AG10803 (cell line): ENCODE data around the gene APLN.

Source experiments
- DNase-seq: peaks from one replicate; pipeline ENCODE4 v3.0.0; 2010; ENCODE audit warnings: low read depth
- H3K4me3 ChIP-seq: 2 replicates; pipeline ENCODE4 v1.5.1; 2011; ENCODE audit warnings: mild to moderate bottlenecking, low read length, control low read depth
- CTCF ChIP-seq: conservative IDR thresholded peaks from 2 replicates; pipeline ENCODE4 v1.5.1; 2011; ENCODE audit warnings: mild to moderate bottlenecking, low read length, control low read depth, inconsistent platforms

Gene APLN

GRCh38 chrX:129654652-129655546, at the start of gene APLN:
Gene APLN, minus strand, starts transcription at chrX:129654956. Its CDS starts 326 bp downstream, at chrX:129654630.
- H3K4me3 ChIP-seq, result peak within 1 kb of the TSS; percentile 49
- peak; percentile 26 for DNase-seq
- no peak for TF ChIP-seq CTCF

GRCh38 chrX:129704491-129704890, 49.7 kb upstream of the APLN start:
- TF ChIP-seq CTCF, result no peak
- H3K4me3 ChIP-seq, result no peak overlapping the region
- no peak for DNase-seq

- peak; percentile 80 for DNase-seq
- no peak for TF ChIP-seq CTCF
- H3K4me3 ChIP-seq, result no peak overlapping the region
Observed at GRCh38 chrX:129701624-129702069, 46.9 kb upstream of the APLN start.

- no peak overlapping the region for H3K4me3 ChIP-seq
- TF ChIP-seq CTCF, result no peak
- DNase-seq, result no peak
Observed at GRCh38 chrX:129700536-129700935, 45.8 kb upstream of the APLN start.

GRCh38 chrX:129698150-129698549, 43.4 kb upstream of the APLN start:
- H3K4me3 ChIP-seq, result no peak overlapping the region
- no peak for DNase-seq
- no peak for TF ChIP-seq CTCF

- H3K4me3 ChIP-seq, result no peak overlapping the region
- no peak for TF ChIP-seq CTCF
- DNase-seq, result no peak
Observed at GRCh38 chrX:129697204-129697829, 42.6 kb upstream of the APLN start.
